Renal cortical epithelial cell (primary cell): ENCODE data around the gene DNAI7. TPM values are rescaled to one million over a fixed set of nuclear protein-coding genes. Genes with fewer than 3 reads are reported as not detected.

Source experiments
- DNase-seq: peaks from one replicate; pipeline ENCODE4 v3.0.0-alpha.2; 2011; ENCODE audit warnings: low read depth
- total RNA-seq: library from RNA; depleted of rRNA; stranded (reverse); fragments of >200 nt; gene quantifications from 2 replicates; pipeline ENCODE4 v1.2.3, GENCODE V29; 2014

DNAI7 gene
- total RNA-seq, 1 donor from 2014 or later = 3.8 TPM

DNA sequence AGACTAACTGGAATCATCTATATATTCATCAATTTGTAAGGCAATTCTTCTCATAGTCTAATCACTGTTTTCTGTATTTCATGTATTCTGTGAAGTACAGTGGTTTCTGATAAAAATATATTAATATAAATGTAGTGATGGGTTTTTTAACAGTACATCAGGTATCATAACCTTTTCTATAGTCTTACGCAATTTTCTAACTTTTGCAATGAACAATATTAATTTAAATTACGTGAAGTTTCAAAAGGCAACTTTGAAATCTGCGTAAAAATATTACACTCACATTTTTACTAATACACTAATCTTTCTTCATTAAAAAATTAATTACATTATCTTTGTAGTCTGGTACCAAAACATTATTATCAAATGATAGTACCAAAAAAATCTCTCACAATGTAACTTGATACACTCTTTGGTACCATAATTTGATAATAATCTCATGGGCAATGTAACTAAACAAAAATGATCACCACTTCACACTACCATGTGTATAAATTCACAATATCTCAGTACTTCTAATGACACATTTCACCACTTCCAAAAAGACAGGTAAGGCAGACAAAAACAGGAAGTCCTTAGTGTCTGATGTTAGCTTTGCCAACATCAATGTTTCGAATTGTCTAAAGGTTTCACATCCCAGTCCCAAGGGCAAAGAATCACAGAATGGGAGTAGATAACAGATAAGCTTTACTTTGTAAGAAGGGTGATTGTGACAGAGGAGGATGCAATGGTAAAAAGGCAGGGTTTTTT, 8.7 kb downstream of the DNAI7 start:
- DNase-seq = no peak

DNA sequence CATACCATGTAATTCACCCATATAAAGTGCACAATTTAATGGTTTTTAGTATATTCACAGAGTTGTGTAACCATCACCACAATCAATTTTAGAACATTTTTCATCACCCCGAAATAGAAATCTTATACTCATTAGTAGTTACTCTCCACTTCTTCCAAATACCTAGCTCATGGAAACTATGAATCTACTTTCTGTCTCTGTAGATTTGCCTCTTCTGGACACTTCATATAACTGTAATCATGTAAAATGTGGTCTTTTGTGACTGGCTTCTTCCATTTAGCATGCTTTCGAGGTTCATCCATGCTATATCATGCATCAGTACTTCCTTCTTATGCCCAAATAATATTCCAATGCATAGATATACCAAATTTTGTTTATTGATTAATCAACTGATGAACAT, 10.8 kb downstream of the DNAI7 start:
- DNase-seq = no peak

GRCh38 chr12:25182765-25183164, 12.2 kb downstream of the DNAI7 start:
- DNase-seq = no peak

DNA sequence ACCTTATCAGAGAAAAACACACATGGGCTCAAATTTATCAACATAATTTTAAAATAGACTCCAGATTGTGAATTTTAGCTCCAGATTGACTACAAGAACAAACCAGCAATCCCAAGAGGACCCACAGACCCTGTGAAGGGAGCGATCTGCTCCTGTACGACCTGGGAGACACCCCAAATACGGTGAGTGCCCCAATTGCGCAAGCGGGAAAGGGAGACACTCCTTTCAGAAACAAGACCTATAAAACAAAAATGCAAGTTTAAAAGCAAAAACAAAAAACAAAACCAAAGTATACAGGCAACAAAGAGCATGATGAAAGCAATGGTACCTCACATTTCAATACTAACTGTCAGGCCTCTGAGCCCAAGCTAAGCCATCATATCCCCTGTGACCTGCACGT, 32.1 kb downstream of the DNAI7 start:
- DNase-seq = no peak

- DNase-seq = no peak
Observed at GRCh38 chr12:25156061-25156460, 38.9 kb downstream of the DNAI7 start.

DNA sequence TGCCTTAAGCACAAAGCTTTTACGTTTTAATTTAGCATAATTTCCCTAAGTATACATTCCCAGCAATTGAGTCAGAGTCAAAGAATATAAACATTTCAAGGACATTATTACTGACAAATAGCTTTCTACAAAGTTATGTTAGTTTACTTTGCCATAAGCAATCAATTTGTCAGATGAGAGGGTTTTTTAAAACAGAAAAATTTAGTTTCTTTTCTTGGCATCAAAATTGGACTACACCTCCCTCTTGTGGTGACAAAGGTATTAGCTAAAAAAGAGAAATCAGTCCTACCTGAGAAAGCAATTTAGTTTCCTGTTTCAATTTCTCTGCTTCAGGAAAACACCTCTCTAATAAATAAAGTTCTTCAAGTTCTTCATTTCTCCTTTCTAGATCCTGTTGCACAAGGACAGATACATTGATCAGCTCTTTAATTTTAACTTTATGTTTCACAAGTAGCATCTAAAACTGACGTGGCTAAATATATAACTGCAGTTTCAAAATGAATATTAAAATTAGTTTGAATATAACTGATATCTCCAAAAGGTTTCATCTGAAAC, 39.9 kb downstream of the DNAI7 start:
- DNase-seq = peak; percentile 55

DNA sequence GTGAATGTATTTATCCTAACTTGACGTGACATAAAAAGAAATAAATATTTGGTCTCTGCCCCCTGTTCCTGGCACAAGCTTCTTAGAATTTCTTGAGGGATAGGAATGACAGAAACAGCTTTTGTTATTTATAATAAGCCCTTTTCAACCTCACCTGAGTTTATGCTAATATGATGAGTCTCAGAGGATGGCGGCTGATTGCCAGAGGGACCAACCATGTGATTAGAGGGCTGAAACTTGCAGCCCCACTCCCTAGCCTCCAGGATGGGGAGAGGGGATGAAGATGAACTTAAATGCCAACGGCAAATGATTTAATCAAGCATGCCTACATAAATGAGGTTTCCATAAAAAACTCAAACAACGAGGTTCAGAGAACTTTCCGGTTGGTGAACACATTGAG, 42.9 kb downstream of the DNAI7 start:
- no peak for DNase-seq

DNA sequence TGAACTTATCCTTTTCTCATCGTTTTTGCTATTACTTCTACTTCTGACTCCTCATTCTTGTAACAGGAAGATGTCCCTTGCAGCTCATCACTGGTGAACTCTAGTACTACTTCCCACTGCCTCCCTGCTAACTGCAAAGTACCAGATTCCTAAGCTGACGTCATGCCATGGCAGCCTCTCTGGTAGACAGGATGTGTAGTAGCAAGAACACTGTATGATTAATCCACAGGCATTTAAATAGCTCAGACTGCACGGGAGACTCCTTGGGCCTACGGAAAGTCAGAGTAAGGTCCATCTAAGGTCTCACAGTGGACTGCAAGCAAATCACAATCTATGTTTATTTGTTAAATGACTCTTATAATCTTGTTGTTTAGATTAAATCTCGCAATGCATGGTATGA, 43.5 kb downstream of the DNAI7 start:
- peak; percentile 94 for DNase-seq

DNA sequence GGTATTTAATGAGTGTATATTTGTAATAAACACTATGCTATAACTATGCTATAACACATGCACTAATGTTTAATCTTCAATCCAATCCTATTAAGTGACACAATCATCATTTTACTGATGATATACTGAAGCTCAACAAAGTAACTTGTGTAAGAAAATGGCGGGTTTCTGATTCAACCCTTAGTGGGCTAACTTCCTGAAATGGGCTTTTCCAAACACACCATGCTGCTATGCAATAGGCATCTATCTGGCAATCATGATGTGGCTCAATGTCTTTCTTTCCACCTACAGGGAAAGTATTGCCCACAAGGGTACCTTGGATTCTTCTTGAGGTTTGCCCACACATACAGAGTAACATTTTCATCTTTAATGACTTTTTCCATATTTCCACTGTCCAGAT, 48.3 kb downstream of the DNAI7 start:
- DNase-seq = no peak

GRCh38 chr12:25135531-25136154, 59.3 kb downstream of the DNAI7 start:
- no peak for DNase-seq

DNA sequence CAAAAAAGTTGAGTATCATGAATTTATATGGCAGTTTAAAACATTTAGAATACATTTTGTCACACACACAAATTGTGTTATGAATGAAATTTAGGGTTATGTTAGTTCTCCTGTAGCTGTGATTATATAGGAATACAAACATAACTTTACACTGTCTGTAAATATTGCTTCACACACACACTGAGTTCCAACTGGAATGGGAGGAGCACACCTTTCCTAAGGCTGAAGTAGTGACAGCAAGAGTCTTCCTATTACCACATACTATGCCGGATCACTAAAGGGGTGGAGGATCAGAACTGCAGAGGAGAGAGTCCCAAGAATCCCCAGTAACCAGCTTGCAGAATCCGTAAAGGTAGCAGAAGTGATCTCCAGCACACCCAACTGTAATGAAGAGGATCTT, 63.7 kb downstream of the DNAI7 start:
- no peak for DNase-seq

DNA sequence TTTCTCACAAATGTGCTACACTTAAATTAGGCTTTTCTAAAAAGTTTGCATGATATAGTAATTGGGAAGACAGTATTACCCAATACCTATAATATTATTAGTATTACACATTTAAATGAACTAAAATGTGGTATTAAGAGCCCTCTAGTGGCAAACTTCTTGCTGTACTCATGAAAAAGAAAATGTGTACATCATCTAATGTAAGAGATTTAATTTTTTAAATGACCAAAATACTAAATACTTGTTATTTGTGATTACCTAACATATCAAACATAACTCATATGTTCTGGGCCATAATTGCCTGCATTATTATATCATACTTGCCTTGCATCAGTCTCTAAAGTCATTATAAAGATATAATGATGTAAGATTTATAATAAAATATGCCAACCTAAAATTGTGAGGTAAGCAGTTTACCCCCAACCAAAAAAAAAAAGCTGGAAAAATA, 64.2 kb downstream of the DNAI7 start:
- DNase-seq = peak; percentile 59

- no peak for DNase-seq
Observed at GRCh38 chr12:25126746-25127145, 68.2 kb downstream of the DNAI7 start.

DNA sequence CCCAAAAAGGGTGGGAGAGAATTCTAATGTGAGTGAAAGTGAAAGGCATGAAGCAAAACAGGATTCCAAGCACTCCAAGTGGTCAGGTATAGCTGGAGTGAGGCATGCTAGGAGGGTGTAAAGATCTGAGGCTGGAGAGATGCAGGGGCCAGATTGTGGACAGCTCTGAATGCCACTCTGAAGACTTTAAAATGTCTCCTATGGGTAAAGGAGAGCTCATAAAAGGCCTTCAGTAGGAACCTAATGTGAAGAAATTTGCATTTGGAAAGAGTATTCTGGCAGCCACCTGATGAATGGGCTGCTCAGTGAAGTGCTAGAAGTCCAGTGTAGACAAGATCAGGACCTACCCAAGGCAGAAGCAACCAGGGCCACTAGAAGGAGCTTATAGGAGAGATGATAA, 68.9 kb downstream of the DNAI7 start:
- DNase-seq = no peak

DNA sequence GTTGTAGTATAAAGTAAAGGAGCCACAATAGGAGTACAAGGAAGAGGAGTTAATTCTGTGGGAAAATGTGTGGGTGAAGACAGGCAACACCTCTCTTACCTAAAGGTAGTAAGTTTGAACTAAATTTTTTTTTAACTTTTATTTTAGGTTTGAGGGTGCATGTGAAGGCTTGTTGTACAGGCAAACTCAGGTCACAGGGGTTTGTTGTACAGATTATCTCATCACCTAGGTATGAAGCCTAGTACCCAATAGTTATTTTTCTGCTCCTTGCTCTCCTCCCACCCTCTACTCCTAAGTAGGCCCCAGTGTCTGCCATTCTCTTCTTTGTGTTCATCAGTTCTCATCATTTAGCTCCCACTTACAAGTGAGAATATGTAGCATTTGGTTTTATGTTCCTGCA, 70.5 kb downstream of the DNAI7 start:
- DNase-seq = no peak

DNA sequence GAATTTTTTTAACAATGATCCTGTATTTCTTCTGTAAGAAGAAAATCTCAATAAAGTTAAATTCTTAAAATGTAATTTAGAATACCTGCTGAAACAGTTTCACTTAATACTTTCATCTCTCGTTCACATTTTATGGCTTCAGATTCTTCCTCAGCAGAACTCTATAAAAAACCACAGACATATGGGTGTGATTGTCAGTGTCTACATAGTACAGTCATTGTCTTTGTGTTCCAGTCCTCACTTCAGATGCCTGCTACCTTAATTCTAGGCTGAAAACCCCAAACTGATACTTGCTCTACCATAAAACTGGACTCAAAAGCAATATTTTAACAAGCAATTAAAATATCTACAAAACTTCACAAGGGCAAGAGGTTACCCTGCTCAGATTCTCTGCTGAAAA, 71.8 kb downstream of the DNAI7 start:
- DNase-seq = no peak

- DNase-seq = no peak
Observed at GRCh38 chr12:25121916-25122315, 73.0 kb downstream of the DNAI7 start.

DNA sequence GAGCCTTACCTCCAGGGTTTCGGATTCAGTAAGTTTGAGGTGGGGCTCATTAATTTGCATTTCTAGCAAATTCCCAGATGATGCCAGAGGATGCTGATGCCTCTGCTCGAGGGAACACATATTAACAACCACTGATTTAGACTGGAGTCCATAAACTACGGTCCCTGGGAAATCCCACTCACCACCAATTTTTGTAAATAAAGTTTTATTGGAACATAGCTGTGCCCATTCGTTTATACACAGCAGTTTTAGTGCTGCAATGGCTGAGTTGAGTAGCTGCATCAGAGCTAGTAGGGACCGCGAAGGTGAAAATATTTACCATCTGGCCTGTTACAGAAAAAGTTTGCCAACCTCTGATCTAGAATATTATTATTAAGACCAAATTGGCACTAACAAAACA, 73.8 kb downstream of the DNAI7 start:
- DNase-seq = no peak

DNA sequence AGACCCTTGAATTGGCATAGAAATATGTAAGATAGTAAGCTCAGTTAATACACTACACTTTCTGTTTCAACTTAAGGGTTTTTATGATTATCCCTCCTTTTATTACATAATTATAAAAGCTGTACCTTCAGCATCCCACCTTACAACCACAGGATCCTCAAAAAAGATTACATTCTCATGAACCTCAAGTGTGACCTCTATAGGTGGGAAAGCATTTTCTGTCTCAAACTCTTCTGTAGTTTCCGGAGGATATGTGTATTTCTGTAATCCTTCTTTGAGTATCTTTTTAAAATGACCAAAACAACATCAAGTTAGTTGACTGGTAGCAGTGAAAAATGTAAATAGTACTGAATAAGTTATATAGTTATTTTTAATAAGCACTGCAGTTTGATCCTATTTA, 75.9 kb downstream of the DNAI7 start:
- no peak for DNase-seq

GRCh38 chr12:25115677-25116076, 79.3 kb downstream of the DNAI7 start:
- peak; percentile 78 for DNase-seq

GRCh38 chr12:25113651-25114050, 81.3 kb downstream of the DNAI7 start:
- no peak for DNase-seq

GRCh38 chr12:25110260-25110659, 84.7 kb downstream of the DNAI7 start:
- no peak for DNase-seq

- DNase-seq = no peak
Observed at GRCh38 chr12:25107920-25108319, 87.0 kb downstream of the DNAI7 start.
